ENCODE data around the gene CDHR5.
"Not testable (repeated sequence)": the region's sequence is repeated elsewhere in the genome, so short reads cannot be mapped to it uniquely, and the experiment has no call there.

CDHR5 gene

GRCh38 chr11:624705-625635 lies at the start of gene CDHR5:
CDHR5 (minus strand) TSS chr11:624955; CDS start chr11:624902, 53 bp downstream.
- no peak for DNase-seq

- no peak for DNase-seq
These were observed 49.7 kb upstream of the CDHR5 start for GRCh38 chr11:674406-674805.

- no peak for DNase-seq
These were observed 49.1 kb upstream of the CDHR5 start for GRCh38 chr11:673866-674265.

GRCh38 chr11:665704-666281 lies 41.0 kb upstream of the CDHR5 start:
- no peak for DNase-seq

- no peak for DNase-seq
These were observed 40.4 kb upstream of the CDHR5 start for GRCh38 chr11:665062-665703.

GRCh38 chr11:662689-663274 lies 38.0 kb upstream of the CDHR5 start:
- DNase-seq = peak in 1 of 2 experiments; percentile 10

GRCh38 chr11:660681-661444 lies 36.1 kb upstream of the CDHR5 start:
- DNase-seq = no peak

GRCh38 chr11:660281-660680 lies 35.5 kb upstream of the CDHR5 start:
- DNase-seq = no peak

- DNase-seq = no peak
These were observed 34.9 kb upstream of the CDHR5 start for GRCh38 chr11:659532-660085.

GRCh38 chr11:657691-658126 lies 33.0 kb upstream of the CDHR5 start:
- no peak for DNase-seq

GRCh38 chr11:656866-657265 lies 32.1 kb upstream of the CDHR5 start:
- DNase-seq = no peak

GRCh38 chr11:656426-656825 lies 31.7 kb upstream of the CDHR5 start:
- DNase-seq = no peak

- no peak for DNase-seq
These were observed 30.4 kb upstream of the CDHR5 start for GRCh38 chr11:655036-655726.

- not testable (repeated sequence) for DNase-seq
These were observed 29.7 kb upstream of the CDHR5 start for GRCh38 chr11:654444-654843.

GRCh38 chr11:653837-654236 lies 29.1 kb upstream of the CDHR5 start:
- no peak for DNase-seq

- not testable (repeated sequence) for DNase-seq
These were observed 28.4 kb upstream of the CDHR5 start for GRCh38 chr11:653136-653535.

GRCh38 chr11:650482-650881 lies 25.7 kb upstream of the CDHR5 start:
- no peak for DNase-seq

- DNase-seq = not testable (repeated sequence)
These were observed 23.0 kb upstream of the CDHR5 start for GRCh38 chr11:647672-648158.

- no peak for DNase-seq
These were observed 21.5 kb upstream of the CDHR5 start for GRCh38 chr11:646214-646613.

- no peak for DNase-seq
These were observed 20.8 kb upstream of the CDHR5 start for GRCh38 chr11:645536-645935.

All from NCI-H2081 (cell line).